Astrocyte of the spinal cord (primary cell): ENCODE results near the gene RETNLB.

Experiments used
- DNase-seq: peaks from one replicate; pipeline ENCODE4 v3.0.0; 2011; ENCODE audit warnings: low read depth, low spot score
- H3K4me3 ChIP-seq: 2 replicates; pipeline ENCODE4 v1.5.1; 2011; ENCODE audit warnings: low read depth, mild to moderate bottlenecking, low read length, moderate library complexity
- CTCF ChIP-seq: IDR thresholded peaks from 2 replicates; pipeline ENCODE4 v1.5.1; 2012; ENCODE audit warnings: low read depth, mild to moderate bottlenecking, low read length, inconsistent platforms
- in situ Hi-C: cut with HindIII; loops from 2 replicates; pipeline ENCODE4 v1.10.0; 2017; ENCODE audit warnings: low sequenced_read_pairs

Gene RETNLB

GRCh38 chr3:108728105-108728504, 29.1 kb downstream of the RETNLB start:
- no peak for DNase-seq
- no peak for TF ChIP-seq CTCF
- no peak overlapping the region for H3K4me3 ChIP-seq
- in situ Hi-C loops: no loop called here

- in situ Hi-C loops: no loop called here
These were observed 33.1 kb downstream of the RETNLB start for GRCh38 chr3:108724101-108724500.

DNA sequence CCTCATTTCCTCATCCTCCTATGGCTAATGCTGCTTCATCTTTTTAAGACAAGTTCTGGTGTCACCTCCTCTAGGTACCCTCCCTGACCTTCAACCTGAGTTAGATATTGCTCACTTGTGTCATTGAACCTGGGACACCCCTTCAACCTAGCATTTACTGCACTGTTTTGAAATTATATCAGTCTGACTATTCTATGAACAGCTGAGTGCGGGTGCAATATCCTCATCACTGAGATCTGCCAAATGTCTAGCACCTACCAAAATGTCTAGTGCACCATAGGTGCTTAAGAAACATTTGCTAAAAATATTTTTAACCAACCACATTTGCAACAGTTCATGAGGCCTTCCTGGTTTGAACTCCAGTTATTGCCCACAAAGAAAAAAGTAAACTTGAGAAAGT, 34.5 kb downstream of the RETNLB start:
- H3K4me3 ChIP-seq: no peak overlapping the region
- no peak for TF ChIP-seq CTCF
- no peak for DNase-seq
- in situ Hi-C loops: no loop called here

More at GRCh38 chr3:108724101-108724500, 33.1 kb downstream of the RETNLB start:
- no peak overlapping the region for H3K4me3 ChIP-seq
- DNase-seq: no peak
- no peak for TF ChIP-seq CTCF

GRCh38 chr3:108719178-108719806, 37.9 kb downstream of the RETNLB start:
- H3K4me3 ChIP-seq: no peak overlapping the region
- in situ Hi-C loops: no loop called here
- TF ChIP-seq CTCF: no peak
- no peak for DNase-seq

GRCh38 chr3:108718454-108718853, 38.8 kb downstream of the RETNLB start:
- TF ChIP-seq CTCF: no peak
- no peak for DNase-seq
- H3K4me3 ChIP-seq: no peak overlapping the region
- in situ Hi-C loops: no loop called here

- in situ Hi-C loops: no loop called here
- H3K4me3 ChIP-seq: no peak overlapping the region
- DNase-seq: no peak
- no peak for TF ChIP-seq CTCF
These were observed 43.4 kb downstream of the RETNLB start for GRCh38 chr3:108713816-108714215.
